ENCODE data around the gene MINK1. TPM values are rescaled to one million over a fixed set of nuclear protein-coding genes. Genes with fewer than 3 reads are reported as not detected.

Gene MINK1
- total RNA-seq, 1 experiment from 2014 or later: 68.8 TPM

GRCh38 chr17:4938069-4938491 is 104.9 kb downstream of the MINK1 start:
- no peak overlapping the region for H3K18ac ChIP-seq (ENCODE audit: insufficient read length, low read depth, low read length)
- H3K4me1 ChIP-seq (ENCODE audit: insufficient read depth, low read length): no peaks in the 10 kb centered on the region
- 0 out of 7 replicates have a peak overlapping the region, but pooled peaks of 1 of the 3 experiments have one; percentile 44 for H3K27ac Mint-ChIP-seq
- H3K9me3 Mint-ChIP-seq: no peaks in the 10 kb centered on the region; a peak in 1 of 5 replicates
- no peak overlapping the region for H4K8ac ChIP-seq (replicated peaks; ENCODE audit: insufficient read length, low read depth, low read length)
- no peaks in the 10 kb centered on the region for H3K27me3 ChIP-seq (ENCODE audit: insufficient read depth, low read length)
- H3K79me1 ChIP-seq (ENCODE audit: insufficient read depth, low read depth, low read length, poor library complexity, severe bottlenecking): peaks cover 5% of the 10 kb centered on the region
- peaks cover 23 to 59% (median 44%) of the 10 kb centered on the region in 3 experiments for H3K36me3 Mint-ChIP-seq (ENCODE audit: insufficient read depth in 1 of 3, low read depth in 3 of 3)
- no peaks in the 10 kb centered on the region for H3K9me3 ChIP-seq (ENCODE audit: control insufficient read depth, low read depth, low read length)
- peak overlapping the region; percentile 95 to 98 for H3K4me3 Mint-ChIP-seq
- H2BK5ac ChIP-seq (ENCODE audit: insufficient read length, low read length): no peak overlapping the region
- H2AK5ac ChIP-seq (ENCODE audit: insufficient read length, low read length): no peak overlapping the region
- no peak overlapping the region for H3T11ph ChIP-seq (ENCODE audit: low read length)
- no peak overlapping the region for H3K4me2 ChIP-seq (ENCODE audit: insufficient read depth, insufficient read length, low read length)
- peaks cover 6% of the 10 kb centered on the region; the same call in 1 of the 2 replicates for H3K79me2 ChIP-seq (ENCODE audit: insufficient read depth, low read length)
- no peak overlapping the region for H2BK15ac ChIP-seq (ENCODE audit: low read depth, low read length)
- no peak for DNase-seq
- no peak overlapping the region for H4K91ac ChIP-seq (ENCODE audit: insufficient read length, low read depth, low read length)
- H3K4me1 Mint-ChIP-seq: peaks cover 32 to 42% of the 10 kb centered on the region in 2 experiments
- H2BK20ac ChIP-seq (ENCODE audit: low read depth, low read length, poor library complexity, severe bottlenecking): no peak overlapping the region
- no peak overlapping the region for H3K27ac ChIP-seq (ENCODE audit: insufficient read length, low read depth, low read length)
- no peak overlapping the region for H2BK12ac ChIP-seq (ENCODE audit: insufficient read length, low read depth, low read length)
- no CpG with 5 or more reads among the region's 11 CpGs for WGBS (ENCODE audit: extremely low coverage, insufficient read length, low lambda C conversion rate)
- no peak for TF ChIP-seq CTCF (conservative IDR thresholded peaks at IDR 0.05)
- no peak overlapping the region for H2AFZ ChIP-seq (ENCODE audit: low read length)
- H3K4ac ChIP-seq (ENCODE audit: low read depth, low read length): no peak overlapping the region
- no peak overlapping the region for H3K56ac ChIP-seq (ENCODE audit: insufficient read length, low read depth, low read length)
- H3K9ac ChIP-seq (ENCODE audit: extremely low read depth, insufficient read length, low read length): no peak overlapping the region
- H3K14ac ChIP-seq (ENCODE audit: insufficient read depth, low read length): no peak overlapping the region
- H3K23ac ChIP-seq (ENCODE audit: insufficient read length, low read depth, low read length): no peak overlapping the region
- peaks cover 1% of the 10 kb centered on the region for H3K27me3 Mint-ChIP-seq (ENCODE audit: low read depth)
- peaks cover 7% of the 10 kb centered on the region for H4K20me1 ChIP-seq (ENCODE audit: control insufficient read depth, insufficient read depth, insufficient read length)
- no peak overlapping the region for H2BK120ac ChIP-seq (ENCODE audit: low read depth, low read length, poor library complexity, severe bottlenecking)
- peaks cover 17% of the 10 kb centered on the region for H3K23me2 ChIP-seq (ENCODE audit: insufficient read length, low read depth, low read length, poor library complexity, severe bottlenecking)
- no peak overlapping the region for H4K5ac ChIP-seq (ENCODE audit: insufficient read length, low read depth, low read length)
